HT1080 (cell line): ENCODE measurements around the gene MYT1. TPM values are rescaled to one million over a fixed set of nuclear protein-coding genes. Genes with fewer than 3 reads are reported as not detected.
"Not testable (repeated sequence)": the region's sequence is repeated elsewhere in the genome, so short reads cannot be mapped to it uniquely, and the experiment has no call there.

ENCODE experiments used
- DNase-seq: peaks from one replicate; pipeline ENCODE4 v3.0.0-alpha.2; 2015; ENCODE audit warnings: low read depth
- polyA plus RNA-seq, 2 experiments: library from polyadenylated mRNA; depleted of rRNA; stranded (reverse); fragments of >200 nt; gene quantifications; 2 replicates each; pipeline ENCODE4 v1.2.3, GENCODE V29; 2015
- total RNA-seq: library from RNA; depleted of rRNA; stranded (reverse); fragments of >200 nt; shearing (Covaris generic); gene quantifications from 2 replicates; pipeline ENCODE4 v1.2.3, GENCODE V29; 2014; rRNA removed

The MYT1 gene
- total RNA-seq, result not detected in 2 replicates
- polyA plus RNA-seq (2015; cell fraction: cytosol; rRNA removed), result 0.02 TPM in 1 of 2 replicates, not detected in the other
- 0.23 and 0.44 TPM in 2 replicates for polyA plus RNA-seq (2015; cell fraction: nucleus; rRNA removed)

- DNase-seq, result no peak
Measured at GRCh38 chr20:64164123-64164836, at the start of gene MYT1. TSS of gene MYT1 (plus strand) at chr20:64164452. CDS start at chr20:64198862, 34,410 bp downstream.

- no peak for DNase-seq
Measured at GRCh38 chr20:64115171-64115911, 48.9 kb upstream of the MYT1 start.

GRCh38 chr20:64116016-64116415 lies 48.2 kb upstream of the MYT1 start:
- no peak for DNase-seq

- no peak for DNase-seq
Measured at GRCh38 chr20:64116541-64117431, 47.5 kb upstream of the MYT1 start.

GRCh38 chr20:64117432-64117777 lies 46.8 kb upstream of the MYT1 start:
- not testable (repeated sequence) for DNase-seq

DNA sequence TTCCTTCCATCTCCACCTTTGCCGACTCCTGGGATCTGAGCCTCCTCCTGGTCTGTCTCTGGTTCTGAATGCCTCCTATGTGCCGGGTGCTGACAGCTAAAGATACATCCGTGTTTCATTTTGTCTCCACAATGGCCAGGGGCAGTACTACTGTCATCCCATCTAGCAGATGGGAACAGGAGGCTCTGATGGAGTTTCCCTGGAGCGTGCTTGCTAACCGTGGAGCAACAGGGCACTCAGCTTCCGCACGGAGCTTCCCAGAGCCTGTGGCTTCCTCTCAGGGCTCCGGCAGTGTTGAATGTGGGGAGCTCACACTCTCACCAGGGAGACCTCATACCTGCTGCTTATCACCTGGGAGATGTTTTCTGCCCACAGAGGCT lies 45.0 kb upstream of the MYT1 start:
- no peak for DNase-seq

- no peak for DNase-seq
Measured at GRCh38 chr20:64119681-64120341, 44.4 kb upstream of the MYT1 start.

GRCh38 chr20:64121586-64121985 lies 42.7 kb upstream of the MYT1 start:
- no peak for DNase-seq

GRCh38 chr20:64122927-64123326 lies 41.3 kb upstream of the MYT1 start:
- not testable (repeated sequence) for DNase-seq

DNA sequence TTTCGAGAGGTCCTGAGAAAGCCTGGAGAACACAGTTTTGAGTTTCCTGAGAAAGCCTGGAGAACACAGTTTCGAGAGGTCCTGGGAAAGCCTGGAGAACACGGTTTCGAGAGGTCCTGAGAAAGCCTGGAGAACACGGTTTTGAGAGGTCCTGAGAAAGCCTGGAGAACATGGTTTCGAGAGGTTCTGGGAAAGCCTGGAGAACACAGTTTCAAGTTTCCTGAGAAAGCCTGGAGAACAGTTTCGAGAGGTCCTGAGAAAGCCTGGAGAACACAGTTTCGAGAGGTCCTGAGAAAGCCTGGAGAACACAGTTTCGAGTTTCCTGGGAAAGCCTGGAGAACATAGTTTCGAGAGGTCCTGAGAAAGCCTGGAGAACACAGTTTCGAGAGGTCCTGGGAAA lies 40.7 kb upstream of the MYT1 start:
- DNase-seq, result not testable (repeated sequence)

DNA sequence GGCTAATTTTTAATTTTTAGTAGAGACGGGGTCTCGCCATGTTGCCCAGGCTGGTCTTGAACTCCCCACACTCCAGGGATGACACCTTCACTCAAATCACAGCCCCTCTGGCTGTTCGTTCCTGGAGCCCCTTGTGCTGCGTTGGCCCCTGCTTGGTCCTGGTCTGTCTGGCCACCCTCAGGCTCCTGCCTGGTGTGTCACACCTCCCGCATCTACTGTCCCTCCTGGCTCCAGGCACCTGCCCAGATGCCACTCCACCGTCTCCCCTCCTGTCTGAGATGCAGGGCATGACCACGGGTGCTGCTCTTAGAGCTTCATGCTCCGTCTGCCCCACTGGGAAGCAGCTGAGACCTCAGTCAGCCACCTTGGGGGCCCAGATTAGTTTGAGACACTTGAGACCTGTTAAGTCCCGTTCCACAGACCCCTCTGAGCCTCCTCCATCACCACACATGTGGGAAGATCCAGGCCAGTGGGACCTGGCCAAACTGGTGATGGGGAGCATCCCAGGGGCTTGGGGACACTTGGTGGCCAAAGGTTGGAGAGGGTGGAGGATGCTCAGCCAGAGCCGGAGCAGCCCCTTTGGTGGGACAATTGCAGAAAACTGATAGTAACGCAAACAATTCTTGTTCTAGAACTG lies 35.0 kb upstream of the MYT1 start:
- DNase-seq, result no peak

DNA sequence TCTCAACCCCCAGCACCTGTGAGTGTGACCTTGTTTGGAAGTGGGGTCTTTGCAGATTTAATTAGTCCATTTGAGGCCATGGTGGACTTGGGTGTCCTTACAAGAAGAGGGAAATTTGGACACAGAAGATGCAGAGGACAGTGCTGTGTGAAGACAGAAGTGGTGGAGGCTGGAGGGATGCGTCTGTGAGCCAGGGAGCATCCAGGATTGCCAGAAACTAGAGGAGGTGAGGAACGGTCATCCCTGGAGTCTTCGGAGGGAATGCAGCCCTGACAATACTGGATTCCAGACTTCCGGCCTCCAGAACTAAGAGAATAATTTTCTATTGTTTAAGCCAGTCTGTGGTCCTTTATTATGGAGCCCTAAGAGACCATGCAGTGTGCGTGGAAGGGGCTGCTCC lies 34.0 kb upstream of the MYT1 start:
- no peak for DNase-seq

GRCh38 chr20:64130876-64131275 lies 33.4 kb upstream of the MYT1 start:
- no peak for DNase-seq

GRCh38 chr20:64131406-64131805 lies 32.8 kb upstream of the MYT1 start:
- peak; percentile 53 for DNase-seq

DNA sequence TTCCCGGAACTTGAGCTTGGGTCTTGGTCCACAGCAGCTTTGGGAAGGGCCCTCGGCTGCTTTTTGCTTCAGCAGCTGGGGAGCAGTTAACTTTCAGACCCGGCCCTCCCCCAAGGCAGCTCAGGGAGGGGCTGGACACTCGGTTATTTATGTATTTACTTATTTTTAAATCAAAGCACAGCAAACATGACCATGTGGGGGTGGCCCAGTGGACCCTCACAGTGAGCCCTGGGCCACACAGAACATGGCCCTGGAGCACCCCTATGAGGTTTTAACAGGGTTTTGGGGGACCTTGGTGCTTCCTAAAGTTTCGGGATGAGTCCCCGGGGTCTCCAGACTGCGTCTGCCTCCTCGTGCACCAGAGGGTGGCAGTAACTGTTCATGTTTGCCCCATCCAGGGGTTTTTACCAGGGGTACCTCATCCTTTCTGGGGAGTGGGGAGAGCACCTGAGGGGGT lies 30.3 kb upstream of the MYT1 start:
- DNase-seq, result no peak

DNA sequence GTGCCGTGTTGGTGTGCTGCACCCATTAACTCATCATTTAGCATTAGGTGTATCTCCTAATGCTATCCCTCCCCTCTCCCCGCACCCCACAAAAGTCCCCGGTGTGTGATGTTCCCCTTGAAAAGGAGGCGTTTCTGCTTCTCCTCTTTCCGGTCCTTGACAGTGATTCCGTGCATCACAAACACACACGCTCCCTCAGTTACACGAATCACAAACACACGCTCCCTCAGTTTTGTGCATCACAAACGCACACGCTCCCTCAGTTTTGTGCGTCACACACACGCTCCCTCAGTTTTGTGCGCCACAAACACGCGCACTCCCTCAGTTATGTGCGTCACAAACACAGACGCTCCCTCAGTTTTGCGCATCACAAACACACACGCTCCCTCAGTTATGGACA lies 29.5 kb upstream of the MYT1 start:
- not testable (repeated sequence) for DNase-seq

DNA sequence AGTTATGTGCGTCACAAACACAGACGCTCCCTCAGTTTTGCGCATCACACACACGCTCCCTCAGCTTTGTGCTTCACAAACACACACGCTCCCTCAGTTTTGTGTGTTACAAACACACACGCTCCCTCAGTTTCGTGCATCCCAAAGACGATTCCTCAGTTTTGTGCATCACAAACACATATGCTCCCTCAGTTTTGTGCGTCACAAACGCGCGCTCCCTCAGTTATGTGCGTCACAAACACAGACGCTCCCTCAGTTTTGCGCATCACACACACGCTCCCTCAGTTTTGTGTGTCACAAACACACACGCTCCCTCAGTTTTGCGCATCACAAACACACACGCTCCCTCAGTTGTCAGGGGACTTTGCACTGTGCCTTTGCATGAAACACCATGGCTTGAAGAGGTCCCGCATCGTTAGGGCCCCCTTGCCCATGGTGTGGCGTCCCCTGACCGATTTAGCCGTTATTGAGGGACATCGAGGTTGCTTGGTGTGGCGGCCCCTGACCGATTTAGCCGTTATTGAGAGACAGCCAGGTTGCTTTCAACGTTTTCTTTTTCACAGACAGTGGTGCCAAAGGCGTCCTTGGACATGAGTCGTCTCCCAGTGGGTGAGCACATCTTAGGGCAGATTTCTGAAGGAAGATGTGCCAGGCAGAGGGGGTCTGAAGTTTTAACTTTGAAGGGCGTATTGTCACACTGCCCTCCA lies 28.1 kb upstream of the MYT1 start:
- DNase-seq, result no peak

DNA sequence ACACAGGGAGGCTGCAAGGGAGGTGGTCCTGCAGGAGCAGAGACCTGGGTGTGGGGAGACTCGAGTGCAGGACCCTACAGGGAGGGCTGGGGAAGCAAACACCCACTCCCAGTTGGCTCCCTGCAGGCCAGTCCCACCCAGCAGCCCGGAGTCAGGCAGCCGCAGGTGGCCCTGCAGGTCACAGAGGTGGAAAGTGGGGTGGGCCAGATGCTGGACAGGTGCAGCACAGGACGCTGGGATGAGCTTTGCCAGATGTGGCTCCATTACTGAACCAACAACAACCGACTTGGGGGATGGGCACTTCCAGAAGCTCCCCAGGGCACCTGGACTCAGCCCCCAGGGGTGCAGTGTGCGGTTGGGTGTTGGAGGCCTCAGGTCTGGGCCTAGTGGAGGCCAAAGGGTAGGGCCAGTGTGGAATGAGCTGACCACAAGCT lies 26.6 kb upstream of the MYT1 start:
- DNase-seq, result no peak

DNA sequence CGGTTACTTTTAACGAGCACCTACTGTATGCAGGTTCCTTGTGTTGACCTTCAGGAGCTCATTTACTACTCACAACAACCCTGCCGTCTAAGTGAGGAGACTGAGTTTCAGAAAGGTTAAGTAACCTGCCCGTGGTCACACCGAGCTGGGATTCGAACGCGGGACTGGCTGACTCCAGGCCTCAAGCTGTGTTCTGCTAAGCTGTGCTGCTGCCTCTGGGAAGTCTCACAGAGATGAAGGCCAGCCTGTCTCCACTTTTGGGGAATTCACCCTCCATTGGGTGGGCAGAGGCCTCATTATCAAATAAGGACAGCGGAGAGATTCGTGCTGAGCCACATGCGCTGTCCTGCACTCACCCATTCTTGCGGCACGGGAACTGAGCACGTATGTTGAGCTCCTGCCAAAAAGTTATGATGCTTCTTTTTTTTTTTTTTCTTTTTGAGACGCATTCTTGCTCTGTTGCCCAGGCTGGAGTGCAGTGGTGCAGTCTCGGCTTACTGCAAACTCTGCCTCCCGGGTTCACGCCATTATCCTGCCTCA lies 25.9 kb upstream of the MYT1 start:
- no peak for DNase-seq
